GM12872 (cell line): Measurements from ENCODE around the gene GBE1.

Experiments used
- TF ChIP-seq, protein P1 (sequence below): IDR thresholded peaks from 3 replicates; pipeline ENCODE4 v1.5.1; 2011; ENCODE audit warnings: low read depth, mild to moderate bottlenecking, low read length, moderate library complexity; ENCODE audit not compliant: insufficient read depth

The GBE1 gene

DNA sequence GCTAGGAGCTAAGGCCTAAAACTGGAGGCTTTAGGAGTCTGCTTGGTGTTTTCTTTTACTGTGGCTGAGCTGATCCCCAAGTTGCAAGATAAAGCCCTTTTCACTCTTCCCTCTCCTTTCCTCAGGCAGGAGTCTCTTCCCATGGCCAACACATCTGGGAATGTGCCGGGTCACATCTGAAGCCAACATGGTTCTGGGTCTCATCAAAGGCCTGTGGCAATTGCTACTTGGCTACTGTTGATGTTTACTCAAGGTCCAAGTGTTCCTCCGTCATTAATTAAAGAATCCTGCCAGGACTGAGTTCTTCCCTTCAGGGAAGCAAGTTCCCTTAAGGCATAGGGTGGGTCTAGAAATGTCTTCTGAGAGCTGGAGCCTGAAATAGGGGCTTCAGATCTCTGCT, 230.2 kb downstream of the GBE1 start:
- TF ChIP-seq, protein P1, sequence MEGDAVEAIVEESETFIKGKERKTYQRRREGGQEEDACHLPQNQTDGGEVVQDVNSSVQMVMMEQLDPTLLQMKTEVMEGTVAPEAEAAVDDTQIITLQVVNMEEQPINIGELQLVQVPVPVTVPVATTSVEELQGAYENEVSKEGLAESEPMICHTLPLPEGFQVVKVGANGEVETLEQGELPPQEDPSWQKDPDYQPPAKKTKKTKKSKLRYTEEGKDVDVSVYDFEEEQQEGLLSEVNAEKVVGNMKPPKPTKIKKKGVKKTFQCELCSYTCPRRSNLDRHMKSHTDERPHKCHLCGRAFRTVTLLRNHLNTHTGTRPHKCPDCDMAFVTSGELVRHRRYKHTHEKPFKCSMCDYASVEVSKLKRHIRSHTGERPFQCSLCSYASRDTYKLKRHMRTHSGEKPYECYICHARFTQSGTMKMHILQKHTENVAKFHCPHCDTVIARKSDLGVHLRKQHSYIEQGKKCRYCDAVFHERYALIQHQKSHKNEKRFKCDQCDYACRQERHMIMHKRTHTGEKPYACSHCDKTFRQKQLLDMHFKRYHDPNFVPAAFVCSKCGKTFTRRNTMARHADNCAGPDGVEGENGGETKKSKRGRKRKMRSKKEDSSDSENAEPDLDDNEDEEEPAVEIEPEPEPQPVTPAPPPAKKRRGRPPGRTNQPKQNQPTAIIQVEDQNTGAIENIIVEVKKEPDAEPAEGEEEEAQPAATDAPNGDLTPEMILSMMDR = no peak

DNA sequence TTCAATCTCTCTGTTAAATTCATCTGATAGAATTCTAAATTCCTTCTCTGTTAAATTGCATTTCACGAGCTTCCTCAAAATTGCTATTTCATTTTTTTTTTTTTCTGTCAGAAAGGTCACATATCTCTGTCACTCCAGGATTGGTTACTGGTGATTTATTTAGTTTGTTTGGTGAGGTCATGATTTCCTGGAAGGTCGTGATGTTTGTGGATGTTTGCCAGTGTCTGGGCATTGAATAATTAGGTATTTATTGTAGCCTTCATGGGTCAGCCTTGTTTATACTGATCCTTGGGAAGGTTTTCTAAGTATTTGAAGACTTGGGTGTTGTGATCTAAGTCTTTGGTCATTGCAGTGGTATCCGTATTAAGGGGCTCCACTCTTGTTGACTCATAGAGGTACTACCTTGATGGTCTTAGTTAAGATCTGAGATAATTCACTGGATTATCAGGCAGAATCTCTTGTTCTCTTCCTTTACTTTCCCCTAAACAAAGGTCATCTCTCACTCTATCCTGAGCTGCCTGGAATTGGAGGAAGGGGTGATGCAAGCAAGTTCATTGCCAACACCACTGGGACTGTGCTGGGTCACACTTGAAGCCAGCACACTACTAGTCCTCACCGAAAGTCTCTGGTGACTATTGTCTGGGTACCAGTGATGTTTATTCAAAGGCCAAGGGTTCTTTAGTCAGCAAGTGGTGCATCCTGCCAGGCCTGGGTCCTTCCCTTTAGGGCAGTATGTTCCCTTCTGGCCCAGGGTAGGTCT, 231.1 kb downstream of the GBE1 start:
- TF ChIP-seq, protein P1 = no peak

DNA sequence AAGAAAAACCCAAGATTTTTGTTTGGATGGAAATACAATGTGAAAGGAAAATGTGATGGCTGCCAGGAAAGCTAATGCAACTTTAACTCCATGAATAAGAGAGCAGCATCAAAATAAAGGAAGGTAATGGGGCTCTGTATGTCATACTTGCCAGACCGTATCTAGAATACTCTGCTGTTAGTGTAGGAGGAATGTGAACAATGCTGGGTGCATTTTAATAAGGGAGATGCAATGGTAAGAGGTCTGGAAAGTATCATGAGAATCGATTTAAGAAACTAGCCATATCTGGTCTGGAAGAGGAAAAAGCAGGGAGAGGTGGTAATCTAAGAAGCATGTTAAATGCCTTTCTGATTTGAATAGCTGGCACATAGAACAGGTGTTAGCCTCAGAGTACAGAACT, 239.6 kb downstream of the GBE1 start:
- TF ChIP-seq, protein P1 = no peak

DNA sequence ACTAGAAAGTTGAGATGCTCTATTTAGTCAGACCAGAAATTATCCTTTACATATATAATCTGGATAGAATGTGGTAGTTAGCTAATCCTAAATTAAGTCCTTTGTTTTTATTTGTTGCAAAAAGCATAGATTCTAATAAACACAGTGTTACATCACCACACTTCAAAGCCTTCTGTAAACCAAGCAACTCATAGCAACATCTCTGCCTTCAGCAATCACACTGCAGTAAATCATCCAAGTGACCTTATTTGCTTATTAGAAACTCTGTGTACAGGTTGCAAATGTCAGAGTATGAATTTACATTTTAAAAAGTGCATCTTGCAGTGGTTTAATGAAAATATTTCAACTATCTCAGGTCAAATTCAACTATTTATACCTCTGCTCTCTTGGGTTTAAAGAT, 242.5 kb downstream of the GBE1 start:
- TF ChIP-seq, protein P1 = no peak

DNA sequence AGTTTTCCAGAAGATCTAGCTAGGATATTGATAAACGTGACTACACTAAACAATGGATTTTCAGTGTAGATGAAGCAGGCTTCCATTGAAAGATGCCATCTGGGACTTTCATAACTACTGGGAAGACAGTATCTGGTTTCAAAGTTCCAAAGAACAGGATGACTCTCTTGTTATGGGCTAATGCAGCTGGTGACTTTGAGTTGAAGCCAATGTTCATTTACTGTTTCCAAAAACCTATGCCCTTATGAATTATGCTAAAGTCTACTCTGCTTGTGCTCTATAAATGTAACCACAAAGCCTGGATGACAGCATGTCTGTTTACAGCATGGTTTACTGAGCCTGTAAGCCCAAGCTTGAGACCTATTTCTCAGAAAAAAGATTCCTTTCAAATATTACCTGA, 245.4 kb downstream of the GBE1 start:
- TF ChIP-seq, protein P1 = no peak

DNA sequence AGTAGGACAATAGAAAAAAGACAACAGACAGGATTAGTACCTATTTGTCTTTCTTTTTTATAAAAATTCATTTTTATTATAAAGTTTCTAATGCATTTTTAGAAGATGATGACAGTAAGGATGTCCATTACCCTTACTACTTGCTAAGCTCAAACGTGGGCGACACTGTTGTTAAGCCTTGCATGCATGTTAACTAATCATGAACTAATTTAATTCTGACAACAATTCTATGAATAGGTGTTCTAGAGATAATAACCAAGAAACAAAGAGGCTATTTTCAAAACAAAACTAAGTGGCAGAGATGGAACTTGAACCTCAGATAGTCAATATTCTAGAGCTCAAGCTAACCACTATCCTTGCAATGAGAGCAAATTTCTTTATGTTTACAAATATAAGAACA, 247.9 kb downstream of the GBE1 start:
- TF ChIP-seq, protein P1 = no peak

DNA sequence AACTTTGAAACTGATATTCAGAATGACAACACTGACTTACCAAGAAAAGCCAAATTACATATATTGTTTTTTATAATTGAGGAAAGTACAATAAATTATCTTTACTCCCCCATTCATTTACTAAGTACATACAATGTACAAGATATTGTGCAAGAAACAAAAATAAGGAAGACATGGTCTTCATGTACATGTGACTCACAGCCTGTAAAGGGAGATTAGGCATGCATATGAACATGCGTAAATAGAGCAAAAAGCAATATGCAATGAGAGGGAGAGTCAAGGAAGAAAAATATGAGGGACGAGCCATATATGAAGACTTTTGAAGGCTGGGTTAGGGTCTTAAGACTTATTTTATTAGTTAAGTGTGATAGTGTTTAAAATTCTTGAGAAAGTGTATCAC, 258.4 kb downstream of the GBE1 start:
- TF ChIP-seq, protein P1 = no peak
